HEK293T (cell line): ENCODE measurements around the gene KIAA1328.

Experiments used
- CTCF ChIA-PET: fragments of 350-600 bp; formaldehyde crosslinking; extraction: SDS; loops from one replicate; lab custom pipeline; 2021; ENCODE audit warnings: antibody characterized with exemption, inconsistent platforms; lab: Yijun Ruan, JAX
- POLR2A ChIA-PET: fragments of 350-600 bp; formaldehyde crosslinking; extraction: SDS; loops from one replicate; lab custom pipeline; 2020; ENCODE audit warnings: antibody characterized with exemption, inconsistent platforms; lab: Yijun Ruan, JAX
- DNase-seq: peaks from one replicate; pipeline ENCODE4 v3.0.0; 2012; ENCODE audit warnings: mixed read lengths; ENCODE audit errors: extremely low spot score
- ARNT ChIP-seq: fragments of 450-650 bp; IDR thresholded peaks from 2 replicates; pipeline ENCODE4 v1.6.1; 2017; ENCODE audit warnings: mild to moderate bottlenecking
- BHLHE40 ChIP-seq: fragments of 450-650 bp; IDR thresholded peaks from 2 replicates; pipeline ENCODE4 v1.6.1; 2016; ENCODE audit warnings: mild to moderate bottlenecking, moderate library complexity, borderline replicate concordance
- CTBP1 ChIP-seq: fragments of 450-650 bp; IDR thresholded peaks from 2 replicates; pipeline ENCODE4 v1.6.1; 2016; ENCODE audit warnings: borderline replicate concordance
- ELF4 ChIP-seq: fragments of 450-650 bp; IDR thresholded peaks from 2 replicates; pipeline ENCODE4 v1.6.1; 2017; ENCODE audit warnings: antibody characterized with exemption
- FOXA1 ChIP-seq: fragments of 450-650 bp; IDR thresholded peaks from 2 replicates; pipeline ENCODE4 v1.6.1; 2016; ENCODE audit warnings: mild to moderate bottlenecking
- FOXK2 ChIP-seq: fragments of 450-650 bp; IDR thresholded peaks from 2 replicates; pipeline ENCODE4 v1.6.1; 2016; ENCODE audit warnings: mild to moderate bottlenecking
- FOXM1 ChIP-seq: fragments of 450-650 bp; IDR thresholded peaks from 2 replicates; pipeline ENCODE4 v1.6.1; 2017; ENCODE audit warnings: mild to moderate bottlenecking, borderline replicate concordance
- HDGF ChIP-seq: fragments of 450-650 bp; IDR thresholded peaks from 2 replicates; pipeline ENCODE4 v1.6.1; 2017; ENCODE audit warnings: antibody characterized with exemption, borderline replicate concordance
- L3MBTL2 ChIP-seq: fragments of 450-650 bp; conservative IDR thresholded peaks from 2 replicates; pipeline ENCODE4 v1.6.1; 2016; ENCODE audit warnings: mild to moderate bottlenecking
- LEF1 ChIP-seq: fragments of 450-650 bp; IDR thresholded peaks from 2 replicates; pipeline ENCODE4 v1.6.1; 2017; ENCODE audit warnings: mild to moderate bottlenecking, borderline replicate concordance
- NFRKB ChIP-seq: fragments of 450-650 bp; IDR thresholded peaks from 2 replicates; pipeline ENCODE4 v1.6.1; 2016; ENCODE audit warnings: mild to moderate bottlenecking, moderate library complexity
- PKNOX1 ChIP-seq: fragments of 450-650 bp; IDR thresholded peaks from 2 replicates; pipeline ENCODE4 v1.6.1; 2016
- SP1 ChIP-seq: fragments of 450-650 bp; IDR thresholded peaks from 2 replicates; pipeline ENCODE4 v1.6.1; 2017
- SUZ12 ChIP-seq: fragments of 450-650 bp; IDR thresholded peaks from 2 replicates; pipeline ENCODE4 v1.6.1; 2016; ENCODE audit warnings: mild to moderate bottlenecking
- TARDBP ChIP-seq: fragments of 450-650 bp; IDR thresholded peaks from 2 replicates; pipeline ENCODE4 v1.6.1; 2016
- ZNF384 ChIP-seq: fragments of 450-650 bp; IDR thresholded peaks from 2 replicates; pipeline ENCODE4 v1.6.1; 2016

Gene KIAA1328

GRCh38 chr18:36890598-36890997 is 61.7 kb downstream of the KIAA1328 start:
- TF ChIP-seq PKNOX1 (no peak), TARDBP (no peak), BHLHE40 (no peak), ELF4 (no peak), CTBP1 (no peak), FOXA1 (no peak), NFRKB (no peak)

GRCh38 chr18:36893227-36893626 is 64.3 kb downstream of the KIAA1328 start:
- CTCF ChIA-PET, result no interaction called here
- no peak for TF ChIP-seq FOXK2
- no peak for DNase-seq
- POLR2A ChIA-PET, result no interaction called here

More at GRCh38 chr18:36890598-36890997, 61.7 kb downstream of the KIAA1328 start:
- ChIA-PET POLR2A (no interaction called here), CTCF (interaction anchor here (0.8 kb wide), 1 partner anchor 703 kb away, joined by 3 read pairs; no protein-coding TSS in a partner anchor)
- DNase-seq, result no peak

- TF ChIP-seq NFRKB (no peak), SUZ12 (no peak), SP1 (no peak), TARDBP (no peak), HDGF (no peak), ARNT (no peak), FOXM1 (no peak), PKNOX1 (no peak), FOXA1 (no peak)
- POLR2A ChIA-PET, result interaction anchor here (1.5 kb wide), 1 partner anchor 67 kb away, joined by 4 read pairs; the partner anchor contains the start of genes KIAA1328 and TPGS2
- DNase-seq, result no peak
- CTCF ChIA-PET, result interaction anchor here (0.7 kb wide), 1 partner anchor 9 kb away, joined by 3 read pairs; no protein-coding TSS in a partner anchor
Measured at GRCh38 chr18:36895606-36896005, 66.7 kb downstream of the KIAA1328 start.

- no peak for DNase-seq
- TF ChIP-seq SP1, result no peak
- no peak for TF ChIP-seq TARDBP
- TF ChIP-seq FOXA1, result no peak
- TF ChIP-seq ZNF384, result no peak
- CTCF ChIA-PET, result no interaction called here
- POLR2A ChIA-PET, result no interaction called here
Measured at GRCh38 chr18:36897253-36897652, 68.3 kb downstream of the KIAA1328 start.

- TF ChIP-seq ARNT, result no peak
- no peak for TF ChIP-seq L3MBTL2
- TF ChIP-seq ZNF384, result no peak
- no peak for TF ChIP-seq FOXA1
- no peak for TF ChIP-seq SP1
- TF ChIP-seq FOXM1, result no peak
- CTCF ChIA-PET, result no interaction called here
- POLR2A ChIA-PET, result interaction anchor here (0.6 kb wide), 1 partner anchor 69 kb away, joined by 4 read pairs; no protein-coding TSS in a partner anchor
- DNase-seq, result peak; percentile 28
Measured at GRCh38 chr18:36899289-36899688, 70.4 kb downstream of the KIAA1328 start.

GRCh38 chr18:36900466-36900865 is 71.5 kb downstream of the KIAA1328 start:
- POLR2A ChIA-PET, result no interaction called here
- TF ChIP-seq FOXK2, result no peak
- no peak for TF ChIP-seq ARNT
- TF ChIP-seq NFRKB, result no peak
- TF ChIP-seq ELF4, result no peak
- no peak for TF ChIP-seq TARDBP
- no peak for TF ChIP-seq ZNF384
- no peak for TF ChIP-seq CTBP1
- no peak for TF ChIP-seq LEF1
- TF ChIP-seq L3MBTL2, result no peak
- TF ChIP-seq SP1, result no peak
- no peak for TF ChIP-seq BHLHE40
- CTCF ChIA-PET, result no interaction called here

GRCh38 chr18:36901277-36901701 is 72.4 kb downstream of the KIAA1328 start:
- DNase-seq, result no peak
- ChIA-PET CTCF (interaction anchor here (1.1 to 1.3 kb wide), 2 partner anchors 72 to 402 kb away, joined by 3 to 8 read pairs; partner anchors contain the start of genes KIAA1328 and TPGS2), POLR2A (no interaction called here)
- TF ChIP-seq HDGF (no peak), PKNOX1 (0 out of 2 replicates have a peak, but pooled peaks have one; percentile 19), ZNF384 (no peak)

More at GRCh38 chr18:36900466-36900865, 71.5 kb downstream of the KIAA1328 start:
- DNase-seq, result no peak
